ENCODE results near the gene KLF5. TPM values are rescaled to one million over a fixed set of nuclear protein-coding genes. Genes with fewer than 3 reads are reported as not detected.
A peak's percentile ranks its signal among the peaks of the same experiment; 100 is the strongest.

KLF5 gene
- total and polyA plus RNA-seq, 2 donors (not counting 1 experiment from before 2014, with no cell fraction given), result 0.83 to 3.3 TPM

DNA sequence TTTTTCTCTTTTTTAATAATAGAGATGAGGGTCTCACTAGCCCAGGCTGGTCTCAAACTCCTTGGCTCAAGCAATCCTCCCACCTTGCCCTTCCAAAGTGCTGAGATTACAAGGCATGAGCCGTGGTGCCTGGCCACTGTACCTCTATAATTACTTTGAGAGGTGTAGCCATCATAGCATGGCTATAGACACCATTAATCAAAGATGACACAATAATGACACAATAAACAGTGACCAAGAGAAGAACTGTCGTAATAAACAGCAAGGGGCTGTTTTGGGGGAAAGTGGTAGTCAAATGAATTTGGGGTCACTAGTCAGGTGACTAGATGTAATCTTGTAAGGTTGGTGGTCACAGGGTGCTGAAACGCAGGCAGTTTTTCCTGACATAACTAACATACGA, 30.4 kb downstream of the KLF5 start:
- TF ChIP-seq, protein P1, sequence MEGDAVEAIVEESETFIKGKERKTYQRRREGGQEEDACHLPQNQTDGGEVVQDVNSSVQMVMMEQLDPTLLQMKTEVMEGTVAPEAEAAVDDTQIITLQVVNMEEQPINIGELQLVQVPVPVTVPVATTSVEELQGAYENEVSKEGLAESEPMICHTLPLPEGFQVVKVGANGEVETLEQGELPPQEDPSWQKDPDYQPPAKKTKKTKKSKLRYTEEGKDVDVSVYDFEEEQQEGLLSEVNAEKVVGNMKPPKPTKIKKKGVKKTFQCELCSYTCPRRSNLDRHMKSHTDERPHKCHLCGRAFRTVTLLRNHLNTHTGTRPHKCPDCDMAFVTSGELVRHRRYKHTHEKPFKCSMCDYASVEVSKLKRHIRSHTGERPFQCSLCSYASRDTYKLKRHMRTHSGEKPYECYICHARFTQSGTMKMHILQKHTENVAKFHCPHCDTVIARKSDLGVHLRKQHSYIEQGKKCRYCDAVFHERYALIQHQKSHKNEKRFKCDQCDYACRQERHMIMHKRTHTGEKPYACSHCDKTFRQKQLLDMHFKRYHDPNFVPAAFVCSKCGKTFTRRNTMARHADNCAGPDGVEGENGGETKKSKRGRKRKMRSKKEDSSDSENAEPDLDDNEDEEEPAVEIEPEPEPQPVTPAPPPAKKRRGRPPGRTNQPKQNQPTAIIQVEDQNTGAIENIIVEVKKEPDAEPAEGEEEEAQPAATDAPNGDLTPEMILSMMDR (conservative IDR thresholded peaks at IDR 0.05 in 1 of 2, IDR thresholded peaks at IDR 0.05 in 1 of 2; ENCODE audit: low read depth in 1 of 2, low read length in 2 of 2), result no peak
- TF ChIP-seq EZH2 (IDR thresholded peaks at IDR 0.05; ENCODE audit: low read length, missing control alignments), result no peak
- H3K4me1 ChIP-seq (ENCODE audit: control insufficient read depth, extremely low read depth, insufficient read depth, low read length), result no peaks in the 10 kb centered on the region
- no peaks in the 10 kb centered on the region for H4K20me1 ChIP-seq (ENCODE audit: control insufficient read depth, extremely low read depth, insufficient read depth, low read length)
- no peaks in the 10 kb centered on the region for H3K27me3 ChIP-seq (ENCODE audit: control insufficient read depth, insufficient read depth, low read length)
- H3K4me3 ChIP-seq (replicated peaks in 1 of 4; ENCODE audit: control extremely low read depth in 1 of 4, insufficient read depth in 1 of 4, low read depth in 3 of 4, low read length in 4 of 4), result no peak overlapping the region
- H2AFZ ChIP-seq (ENCODE audit: low read length), result no peak overlapping the region
- H3K36me3 ChIP-seq (ENCODE audit: control insufficient read depth, insufficient read depth, low read length), result no peaks in the 10 kb centered on the region
- H3K27ac ChIP-seq (ENCODE audit: insufficient read depth, low read length), result no peak overlapping the region
- H3K4me2 ChIP-seq (ENCODE audit: extremely low read depth, insufficient read depth, low read length), result no peak overlapping the region
- DNase-seq (ENCODE audit: low read depth in 2 of 2), result no peak
- no peaks in the 10 kb centered on the region for H3K79me2 ChIP-seq (ENCODE audit: control insufficient read depth, insufficient read depth, low read length)
- H3K9me3 ChIP-seq (ENCODE audit: control insufficient read depth, insufficient read depth, low read depth, low read length), result no peaks in the 10 kb centered on the region
- H3K9ac ChIP-seq (ENCODE audit: insufficient read depth, low read length), result no peak overlapping the region

DNA sequence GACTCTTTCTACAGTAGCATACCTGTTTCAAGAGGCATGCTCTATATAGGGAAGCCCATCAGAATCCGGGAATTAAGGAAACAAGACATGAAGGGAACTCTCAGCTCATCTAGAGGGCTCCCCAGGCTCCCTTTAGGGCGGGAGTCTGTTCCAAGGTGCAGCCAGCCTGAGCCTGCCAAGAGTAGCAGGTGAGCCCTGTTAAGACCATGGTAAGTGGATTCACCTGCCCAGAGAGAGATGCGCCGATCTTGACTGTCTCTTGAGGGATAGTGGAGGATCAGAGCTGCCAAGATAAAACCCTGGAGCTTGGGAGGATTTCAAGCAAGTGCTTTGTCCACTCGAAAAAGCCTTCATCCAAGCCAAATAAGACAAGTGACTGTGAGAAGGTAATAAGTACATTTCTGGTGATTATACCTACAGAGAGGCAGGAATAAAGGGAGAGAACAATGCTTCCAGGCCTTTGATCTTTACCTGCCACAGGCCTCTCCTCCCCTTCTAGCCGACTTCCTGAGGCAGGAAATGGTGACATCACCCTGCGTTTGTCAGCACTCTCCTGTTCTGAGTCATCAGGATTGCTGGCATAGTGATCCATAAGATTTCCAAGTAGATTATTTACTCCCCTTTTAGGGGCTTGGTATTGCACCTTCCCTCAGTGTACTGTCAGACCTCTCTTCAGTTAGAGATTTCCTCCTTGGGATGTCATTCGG, 31.5 kb downstream of the KLF5 start:
- no peaks in the 10 kb centered on the region for H3K4me1 ChIP-seq (ENCODE audit: control insufficient read depth, extremely low read depth, insufficient read depth, low read length)
- peak overlapping the region; percentile 27 for H3K27ac ChIP-seq (ENCODE audit: insufficient read depth, low read length)
- no peaks in the 10 kb centered on the region for H3K79me2 ChIP-seq (ENCODE audit: control insufficient read depth, insufficient read depth, low read length)
- H3K9ac ChIP-seq (ENCODE audit: insufficient read depth, low read length), result no peak overlapping the region
- H2AFZ ChIP-seq (ENCODE audit: low read length), result peak overlapping the region; percentile 20
- H3K27me3 ChIP-seq (ENCODE audit: control insufficient read depth, insufficient read depth, low read length), result no peaks in the 10 kb centered on the region
- TF ChIP-seq, protein P1 (conservative IDR thresholded peaks at IDR 0.05 in 1 of 2, IDR thresholded peaks at IDR 0.05 in 1 of 2; ENCODE audit: low read depth in 1 of 2, low read length in 2 of 2), result no peak
- TF ChIP-seq EZH2 (IDR thresholded peaks at IDR 0.05; ENCODE audit: low read length, missing control alignments), result no peak
- H3K9me3 ChIP-seq (ENCODE audit: control insufficient read depth, insufficient read depth, low read depth, low read length), result no peaks in the 10 kb centered on the region
- no peaks in the 10 kb centered on the region for H4K20me1 ChIP-seq (ENCODE audit: control insufficient read depth, extremely low read depth, insufficient read depth, low read length)
- no peak overlapping the region for H3K4me3 ChIP-seq (replicated peaks in 1 of 4; ENCODE audit: control extremely low read depth in 1 of 4, insufficient read depth in 1 of 4, low read depth in 3 of 4, low read length in 4 of 4)
- peak; percentile 65 to 95 for DNase-seq (ENCODE audit: low read depth in 2 of 2)
- no peak overlapping the region for H3K4me2 ChIP-seq (ENCODE audit: extremely low read depth, insufficient read depth, low read length)
- H3K36me3 ChIP-seq (ENCODE audit: control insufficient read depth, insufficient read depth, low read length), result no peaks in the 10 kb centered on the region

DNA sequence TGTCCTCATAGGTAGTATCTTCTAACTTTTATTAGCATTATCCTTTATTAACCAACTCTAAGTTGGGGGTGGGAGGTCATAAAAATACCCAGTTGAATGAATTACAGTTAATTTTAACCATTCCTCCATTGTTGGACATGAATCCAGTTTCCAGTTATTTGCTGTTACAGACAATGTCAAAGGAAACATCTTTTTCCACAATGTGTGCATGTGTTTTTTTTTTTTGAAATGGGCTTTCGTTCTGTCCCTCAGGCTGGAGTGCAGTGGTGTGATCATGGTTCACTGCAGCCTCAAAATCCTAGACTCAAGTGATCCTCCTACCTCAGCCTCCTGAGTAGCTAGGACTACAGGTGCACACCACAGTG, 32.0 kb downstream of the KLF5 start:
- no peak overlapping the region for H3K4me2 ChIP-seq (ENCODE audit: extremely low read depth, insufficient read depth, low read length)
- H3K4me1 ChIP-seq (ENCODE audit: control insufficient read depth, extremely low read depth, insufficient read depth, low read length), result no peaks in the 10 kb centered on the region
- no peak for TF ChIP-seq EZH2 (IDR thresholded peaks at IDR 0.05; ENCODE audit: low read length, missing control alignments)
- TF ChIP-seq, protein P1 (conservative IDR thresholded peaks at IDR 0.05 in 1 of 2, IDR thresholded peaks at IDR 0.05 in 1 of 2; ENCODE audit: low read depth in 1 of 2, low read length in 2 of 2), result no peak
- H3K27me3 ChIP-seq (ENCODE audit: control insufficient read depth, insufficient read depth, low read length), result no peaks in the 10 kb centered on the region
- no peak for DNase-seq (ENCODE audit: low read depth in 2 of 2)
- H3K4me3 ChIP-seq (replicated peaks in 1 of 4; ENCODE audit: control extremely low read depth in 1 of 4, insufficient read depth in 1 of 4, low read depth in 3 of 4, low read length in 4 of 4), result no peak overlapping the region
- no peaks in the 10 kb centered on the region for H3K36me3 ChIP-seq (ENCODE audit: control insufficient read depth, insufficient read depth, low read length)
- H3K9me3 ChIP-seq (ENCODE audit: control insufficient read depth, insufficient read depth, low read depth, low read length), result no peaks in the 10 kb centered on the region
- H3K27ac ChIP-seq (ENCODE audit: insufficient read depth, low read length), result no peak overlapping the region
- H2AFZ ChIP-seq (ENCODE audit: low read length), result no peak overlapping the region
- no peak overlapping the region for H3K9ac ChIP-seq (ENCODE audit: insufficient read depth, low read length)
- H3K79me2 ChIP-seq (ENCODE audit: control insufficient read depth, insufficient read depth, low read length), result no peaks in the 10 kb centered on the region
- H4K20me1 ChIP-seq (ENCODE audit: control insufficient read depth, extremely low read depth, insufficient read depth, low read length), result no peaks in the 10 kb centered on the region
